BLaER1 treated with 17β-estradiol and CSF1 and Interleukin-3, amounts not matched to agents 10 nM and 100 nM (cell line): ENCODE measurements around the gene TIMM10.

Experiments used
- H3K27ac ChIP-seq, 11 experiments: shearing (Covaris generic); formaldehyde crosslinking; 2 replicates each; pipeline ENCODE4 v1.8.1; 2022
- H3K27me3 ChIP-seq, 11 experiments: shearing (Covaris generic); formaldehyde crosslinking; 2 replicates each; pipeline ENCODE4 v1.8.1; 2022
- H3K36me3 ChIP-seq, 11 experiments: shearing (Covaris generic); formaldehyde crosslinking; 2 replicates each; pipeline ENCODE4 v1.8.1; 2022
- H3K4me1 ChIP-seq, 10 experiments: shearing (Covaris generic); formaldehyde crosslinking; 2 replicates each; pipeline ENCODE4 v1.8.1; 2022
- H3K4me2 ChIP-seq, 11 experiments: shearing (Covaris generic); formaldehyde crosslinking; 2 replicates each; pipeline ENCODE4 v1.8.1; 2022
- H3K4me3 ChIP-seq, 10 experiments: shearing (Covaris generic); formaldehyde crosslinking; 2 replicates each; pipeline ENCODE4 v1.8.1; 2022
- H3K9ac ChIP-seq, 11 experiments: shearing (Covaris generic); formaldehyde crosslinking; 2 replicates each; pipeline ENCODE4 v1.8.1; 2022
- H3K9me3 ChIP-seq, 11 experiments: shearing (Covaris generic); formaldehyde crosslinking; replicated peaks in 1 of 11; 2 replicates each; pipeline ENCODE4 v1.8.1; 2022
- H4K20me1 ChIP-seq, 11 experiments: shearing (Covaris generic); formaldehyde crosslinking; 2 replicates each; pipeline ENCODE4 v1.8.1; 2022
- Cebpa-rat ChIP-seq, 11 experiments: shearing (Covaris generic); IDR thresholded peaks; 2 replicates each; pipeline ENCODE4 v1.8.1; 2022

Gene TIMM10

DNA sequence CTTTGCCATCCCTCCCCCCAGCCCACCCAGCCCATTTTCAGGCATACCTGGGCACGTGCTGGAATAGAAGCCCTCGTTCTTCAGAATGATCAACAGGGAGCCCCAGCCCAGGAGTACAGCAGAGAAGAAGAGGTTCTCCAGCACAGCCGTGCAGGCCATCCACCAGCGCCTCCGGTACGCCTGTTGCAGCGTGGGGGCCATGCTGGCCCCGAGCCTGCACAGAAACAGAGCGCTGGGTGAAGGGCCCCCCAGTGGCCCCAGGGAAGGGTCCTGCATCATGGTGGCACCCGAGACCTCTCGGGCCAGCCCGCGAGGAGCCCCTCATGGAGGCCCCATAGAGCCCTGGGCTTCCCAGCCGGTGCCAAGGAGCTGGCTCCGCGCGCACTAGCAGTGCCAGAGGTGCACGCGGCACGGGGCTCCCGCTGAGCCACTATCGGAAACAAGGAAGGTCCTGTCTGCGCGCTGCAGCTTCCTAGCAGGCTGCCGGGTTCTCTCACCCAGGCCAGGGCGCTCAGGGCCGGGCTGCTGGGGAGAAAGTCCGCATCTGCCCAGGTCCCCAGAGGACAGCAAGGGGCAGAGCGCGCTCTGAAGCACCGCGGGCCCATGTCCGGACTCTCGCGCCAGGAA, 16.5 kb downstream of the TIMM10 start:
- Histone ChIP-seq H3K27me3 (no peaks in the 10 kb centered on the region), H3K27ac (peak overlapping the region in 10 of 11 experiments; percentile 20 to 88 (median 78); a peak in 19 of 22 replicates), H3K9me3 (no peaks in the 10 kb centered on the region), H3K4me1 (peaks cover 18 to 47% (median 36%) of the 10 kb centered on the region in 10 experiments), H3K4me3 (peak overlapping the region; percentile 79 to 97 (median 88)), H4K20me1 (peaks cover 0 to 27% (median 10%) of the 10 kb centered on the region in 11 experiments; a peak in 13 of 22 replicates), H3K9ac (peak overlapping the region; percentile 75 to 90 (median 85); a peak in 21 of 22 replicates), H3K36me3 (peaks cover 0 to 29% (median 12%) of the 10 kb centered on the region in 11 experiments; a peak in 11 of 22 replicates), H3K4me2 (peak overlapping the region; percentile 93 to 100 (median 97))
- TF ChIP-seq Cebpa-rat (IDR thresholded peaks at IDR 0.05) = no peak

DNA sequence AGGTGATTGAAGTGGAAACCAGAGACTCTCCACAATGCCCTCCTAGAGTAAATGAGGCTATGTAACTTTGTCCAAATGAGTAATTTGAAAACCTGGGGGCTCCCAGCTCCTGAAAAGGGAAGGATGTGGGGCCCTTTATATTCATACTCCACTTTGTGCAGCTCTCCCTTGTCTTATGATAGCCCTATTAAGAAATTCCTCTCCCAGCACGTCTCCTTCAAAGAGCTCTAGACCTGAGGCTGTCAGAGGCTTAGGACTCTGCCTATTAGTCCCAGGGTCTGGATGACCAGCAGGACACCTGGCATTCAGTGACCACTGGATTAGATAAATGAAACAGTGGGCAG, 17.1 kb downstream of the TIMM10 start:
- Histone ChIP-seq H3K36me3 (peaks cover 0 to 35% (median 17%) of the 10 kb centered on the region in 11 experiments; a peak in 12 of 22 replicates), H3K27ac (peak overlapping the region in 4 of 11 experiments; percentile 1 to 82 (median 72); a peak in 3 of 22 replicates), H3K4me2 (peak overlapping the region; percentile 93 to 100 (median 97); a peak in 21 of 22 replicates), H3K9ac (peak overlapping the region in 8 of 11 experiments; percentile 80 to 90 (median 86); a peak in 14 of 22 replicates), H4K20me1 (peaks cover 0 to 30% (median 10%) of the 10 kb centered on the region in 11 experiments; a peak in 14 of 22 replicates), H3K4me1 (peaks cover 18 to 53% (median 41%) of the 10 kb centered on the region in 10 experiments), H3K4me3 (peak overlapping the region in 8 of 10 experiments; percentile 84 to 97 (median 89); a peak in 15 of 20 replicates), H3K27me3 (no peaks in the 10 kb centered on the region), H3K9me3 (no peaks in the 10 kb centered on the region)
- no peak for TF ChIP-seq Cebpa-rat (IDR thresholded peaks at IDR 0.05)

DNA sequence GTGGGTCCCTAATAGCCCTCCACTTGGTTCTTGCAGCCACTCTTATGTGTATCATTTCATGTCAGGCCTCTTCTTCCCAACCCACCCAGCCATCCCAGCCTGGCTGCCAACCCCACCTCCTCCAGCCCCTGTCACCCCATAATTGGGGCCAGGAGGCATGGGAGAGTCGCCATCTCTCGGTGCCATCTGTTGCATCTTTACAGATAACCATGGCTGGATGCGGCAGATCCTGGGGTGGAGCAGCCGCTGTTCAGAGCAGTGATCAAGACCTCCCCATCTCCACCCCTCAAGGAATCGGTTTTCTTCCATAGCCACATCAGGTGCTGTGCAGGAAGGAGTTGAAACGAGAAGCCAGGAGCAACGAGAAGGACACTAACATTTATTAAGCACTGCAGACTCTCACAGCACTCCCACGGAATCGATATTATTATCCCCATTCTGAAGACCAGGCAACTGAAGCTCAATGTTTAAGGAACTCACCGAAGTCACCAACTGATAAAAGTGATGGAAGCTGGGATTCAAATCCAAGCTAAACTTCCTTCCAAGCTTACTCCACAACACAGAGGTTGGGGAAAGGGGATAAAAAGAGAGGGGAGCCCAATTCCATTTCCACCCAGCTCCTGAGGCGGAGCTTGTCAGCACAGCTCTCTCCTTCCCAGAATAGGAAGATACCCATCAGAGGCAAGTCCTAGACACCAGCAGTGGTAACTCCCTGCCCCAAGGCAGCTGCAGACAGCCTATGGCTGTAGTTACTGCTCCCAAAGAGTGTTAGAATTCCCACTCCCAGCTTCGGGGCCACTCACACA, 17.7 kb downstream of the TIMM10 start:
- peak overlapping the region in 10 of 11 experiments; percentile 93 to 99 (median 96); a peak in 19 of 22 replicates for H3K4me2 ChIP-seq
- H3K27me3 ChIP-seq = no peaks in the 10 kb centered on the region
- peaks cover 0 to 36% (median 12%) of the 10 kb centered on the region in 11 experiments; a peak in 14 of 22 replicates for H4K20me1 ChIP-seq
- TF ChIP-seq Cebpa-rat (IDR thresholded peaks at IDR 0.05) = no peak
- peak overlapping the region in 7 of 10 experiments; percentile 84 to 94 (median 89); a peak in 14 of 20 replicates for H3K4me3 ChIP-seq
- H3K36me3 ChIP-seq = peaks cover 0 to 41% (median 21%) of the 10 kb centered on the region in 11 experiments; a peak in 14 of 22 replicates
- H3K4me1 ChIP-seq = peaks cover 18 to 57% (median 43%) of the 10 kb centered on the region in 10 experiments
- peak overlapping the region in 4 of 11 experiments; percentile 1 to 82 (median 54); a peak in 5 of 22 replicates for H3K27ac ChIP-seq
- peak overlapping the region in 7 of 11 experiments; percentile 80 to 90 (median 87); a peak in 12 of 22 replicates for H3K9ac ChIP-seq
- H3K9me3 ChIP-seq = no peaks in the 10 kb centered on the region

DNA sequence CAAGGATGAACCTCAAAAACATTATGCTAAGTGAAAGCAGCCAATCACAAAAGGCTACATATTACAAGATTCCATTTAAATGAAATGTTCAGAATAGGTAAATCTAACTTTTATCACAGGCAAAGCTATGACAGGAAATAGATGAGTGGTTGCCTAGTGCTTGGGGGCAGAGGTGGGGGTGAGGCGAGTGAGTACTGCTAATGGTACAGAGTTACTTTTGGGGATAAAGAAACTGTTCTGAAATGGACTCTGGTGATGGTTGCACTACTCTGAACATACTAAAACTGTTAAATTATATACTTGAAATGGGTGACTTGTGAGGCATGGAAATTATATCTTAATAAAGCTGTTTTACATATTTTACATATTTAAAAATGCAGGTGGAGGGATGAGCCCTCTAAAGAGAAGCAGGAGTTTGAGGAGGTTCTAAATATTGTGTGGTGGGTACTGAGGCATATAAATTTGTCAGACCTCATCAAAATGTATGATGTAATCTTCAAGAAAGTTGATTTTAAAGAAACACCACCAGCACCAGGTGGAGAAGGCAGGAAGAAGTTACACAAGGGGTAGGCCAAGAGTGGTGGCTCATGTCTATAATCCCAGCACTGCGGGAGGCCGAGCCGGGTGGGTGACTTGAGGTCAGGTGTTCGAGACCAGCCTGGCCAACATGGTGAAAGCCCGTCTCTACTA, 18.7 kb downstream of the TIMM10 start:
- no peak for TF ChIP-seq Cebpa-rat (IDR thresholded peaks at IDR 0.05)
- Histone ChIP-seq H3K9me3 (no peaks in the 10 kb centered on the region), H3K9ac (peak overlapping the region in 2 of 11 experiments; percentile 21 to 87; a peak in 3 of 22 replicates), H3K36me3 (peaks cover 0 to 50% (median 31%) of the 10 kb centered on the region in 11 experiments; a peak in 16 of 22 replicates), H3K4me3 (peak overlapping the region in 1 of 10 experiments; percentile 37; a peak in 1 of 20 replicates), H3K27ac (peak overlapping the region in 2 of 11 experiments; percentile 46 to 62; a peak in 3 of 22 replicates), H3K27me3 (no peaks in the 10 kb centered on the region), H3K4me2 (peak overlapping the region in 8 of 11 experiments; percentile 93 to 99 (median 96); a peak in 16 of 22 replicates), H4K20me1 (peaks cover 0 to 43% (median 19%) of the 10 kb centered on the region in 11 experiments; a peak in 15 of 22 replicates), H3K4me1 (peaks cover 16 to 57% (median 43%) of the 10 kb centered on the region in 10 experiments)

DNA sequence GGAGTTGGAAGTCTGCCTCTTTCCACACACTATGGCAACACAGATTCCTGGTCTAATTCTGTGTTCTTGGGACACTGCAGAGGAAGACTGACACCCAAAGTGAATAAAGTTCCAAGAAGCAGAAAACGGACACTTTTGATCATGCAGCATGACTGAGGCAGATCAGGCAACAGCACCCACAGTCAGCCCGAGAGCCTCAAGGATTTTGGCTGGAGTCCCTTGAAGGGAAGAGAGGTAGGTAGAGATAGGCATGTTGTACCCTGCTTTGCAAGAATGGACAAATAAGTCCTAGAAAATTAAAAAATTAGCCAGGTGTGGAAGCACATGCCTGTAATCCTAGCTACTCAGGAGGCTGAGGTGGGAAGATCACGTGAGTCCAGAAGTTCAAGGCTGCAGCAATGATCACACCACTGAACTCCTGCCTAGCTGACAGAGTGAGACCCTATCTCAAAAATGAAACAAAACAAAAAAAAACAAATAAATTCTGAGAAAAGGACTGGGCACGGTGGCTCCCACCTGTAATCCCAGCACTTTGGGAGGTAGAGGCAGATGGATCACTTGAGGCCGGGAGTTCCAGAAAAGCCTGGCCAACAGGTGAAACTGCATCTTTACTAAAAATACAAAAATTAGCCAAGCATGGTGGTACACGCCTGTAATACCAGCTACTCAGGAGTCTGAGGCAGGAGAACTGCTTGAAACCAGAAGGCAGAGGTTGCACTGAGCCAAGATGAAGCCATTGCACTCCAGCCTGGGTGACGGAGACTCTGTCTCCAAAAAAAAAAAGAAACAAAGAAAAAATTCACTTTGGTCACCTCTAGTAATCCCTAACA, 22.0 kb downstream of the TIMM10 start:
- Histone ChIP-seq H3K27ac (0 out of 22 replicates have a peak overlapping the region, but pooled peaks of 1 of the 11 experiments have one; percentile 5), H3K36me3 (peaks cover 9 to 83% (median 62%) of the 10 kb centered on the region in 11 experiments; a peak in 21 of 22 replicates), H3K4me3 (no peak overlapping the region), H3K9ac (peak overlapping the region in 1 of 11 experiments; percentile 13; a peak in 1 of 22 replicates), H3K4me2 (peak overlapping the region in 4 of 11 experiments; percentile 5 to 40 (median 26); a peak in 5 of 22 replicates), H3K4me1 (peaks cover 0 to 43% (median 27%) of the 10 kb centered on the region in 10 experiments; a peak in 16 of 20 replicates), H4K20me1 (peaks cover 0 to 63% (median 32%) of the 10 kb centered on the region in 11 experiments; a peak in 15 of 22 replicates), H3K9me3 (no peaks in the 10 kb centered on the region), H3K27me3 (no peaks in the 10 kb centered on the region)
- no peak for TF ChIP-seq Cebpa-rat (IDR thresholded peaks at IDR 0.05)

DNA sequence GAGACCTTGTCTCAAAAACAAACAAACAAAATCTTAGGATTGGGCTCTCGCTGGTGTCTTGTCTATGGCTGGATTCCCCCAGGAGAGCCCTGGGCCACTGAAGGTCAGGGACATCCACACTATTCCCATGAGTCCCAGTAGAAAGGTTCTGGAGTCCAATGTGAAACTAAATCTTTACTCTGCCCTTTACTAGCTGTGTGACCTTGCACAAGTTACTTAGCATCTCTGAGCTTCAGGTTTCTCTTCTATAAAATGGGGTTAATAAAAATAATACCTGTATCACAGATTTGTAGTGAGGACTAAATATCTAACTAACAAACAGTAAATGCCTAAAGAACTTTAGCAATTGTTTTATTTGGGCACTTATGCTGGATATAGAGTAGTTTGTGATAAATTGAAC, 24.0 kb downstream of the TIMM10 start:
- Histone ChIP-seq H3K36me3 (peaks cover 18 to 91% (median 81%) of the 10 kb centered on the region in 11 experiments; a peak in 21 of 22 replicates), H3K4me2 (no peak overlapping the region), H3K9ac (no peak overlapping the region), H3K4me1 (peaks cover 0 to 22% (median 9%) of the 10 kb centered on the region in 10 experiments; a peak in 11 of 20 replicates), H3K9me3 (no peaks in the 10 kb centered on the region), H3K27ac (no peak overlapping the region), H4K20me1 (peaks cover 0 to 69% (median 43%) of the 10 kb centered on the region in 11 experiments; a peak in 15 of 22 replicates), H3K27me3 (no peaks in the 10 kb centered on the region), H3K4me3 (no peak overlapping the region)
- no peak for TF ChIP-seq Cebpa-rat (IDR thresholded peaks at IDR 0.05)

DNA sequence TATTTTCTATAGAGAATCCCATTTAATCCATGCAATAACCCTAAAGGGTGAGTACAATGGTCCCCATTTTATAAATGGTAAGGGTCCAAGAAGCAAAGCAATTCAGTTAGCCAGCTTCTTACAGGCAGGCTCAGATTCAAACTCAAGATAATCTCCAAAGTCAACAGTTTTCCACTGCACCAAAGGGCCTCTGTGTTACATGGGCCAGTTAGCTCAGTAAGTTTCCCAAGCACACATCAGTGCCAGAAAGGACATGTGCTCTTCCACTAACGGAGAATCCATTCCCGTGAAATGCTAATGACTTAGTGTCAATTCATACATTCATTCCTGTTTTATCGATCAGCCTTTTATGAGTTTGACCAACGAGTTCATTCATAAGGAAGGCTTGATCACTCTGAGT, 26.0 kb downstream of the TIMM10 start:
- Histone ChIP-seq H3K4me1 (peaks cover 8 to 29% (median 21%) of the 10 kb centered on the region in 10 experiments), H3K27me3 (no peaks in the 10 kb centered on the region), H3K4me2 (no peak overlapping the region), H3K9me3 (no peaks in the 10 kb centered on the region), H3K27ac (no peak overlapping the region), H3K36me3 (peaks cover 18 to 90% (median 83%) of the 10 kb centered on the region in 11 experiments; a peak in 21 of 22 replicates), H3K4me3 (no peak overlapping the region), H3K9ac (no peak overlapping the region), H4K20me1 (peaks cover 0 to 78% (median 44%) of the 10 kb centered on the region in 11 experiments; a peak in 15 of 22 replicates)
- TF ChIP-seq Cebpa-rat (IDR thresholded peaks at IDR 0.05) = no peak
